Chondrocyte (in vitro differentiated cells): Measurements from ENCODE around the gene NR2F2. TPM values are rescaled to one million over a fixed set of nuclear protein-coding genes. Genes with fewer than 3 reads are reported as not detected.

Source experiments
- DNase-seq: peaks from one replicate; pipeline ENCODE4 v3.0.0; 2021; ENCODE audit warnings: mixed read lengths, low spot score
- H3K27ac Mint-ChIP-seq: one replicate; pipeline ENCODE4 v1.8.0; 2021; ENCODE audit warnings: mild to moderate bottlenecking, moderate library complexity, mixed read lengths; ENCODE audit not compliant: unreplicated experiment
- H3K27me3 Mint-ChIP-seq: 2 replicates; pipeline ENCODE4 v1.8.0; 2021; ENCODE audit warnings: low read depth, mixed read lengths
- H3K36me3 Mint-ChIP-seq: 2 replicates; pipeline ENCODE4 v1.8.0; 2021; ENCODE audit warnings: low read depth, mixed read lengths
- H3K4me1 Mint-ChIP-seq: 2 replicates; pipeline ENCODE4 v1.8.0; 2021; ENCODE audit warnings: low read depth, mild to moderate bottlenecking, mixed read lengths
- H3K4me3 Mint-ChIP-seq: one replicate; pipeline ENCODE4 v1.8.0; 2021; ENCODE audit warnings: mild to moderate bottlenecking, moderate library complexity, mixed read lengths; ENCODE audit not compliant: unreplicated experiment
- H3K9me3 Mint-ChIP-seq: 2 replicates; pipeline ENCODE4 v1.8.0; 2021; ENCODE audit warnings: low read depth, mixed read lengths
- total RNA-seq: library from RNA; stranded (reverse); gene quantifications from 3 replicates; pipeline ENCODE4 v1.2.1, GENCODE V29; 2021
- TF ChIP-seq, protein P1 (sequence below): fragments of 200-600 bp; sonication (generic); IDR thresholded peaks from 2 replicates; pipeline ENCODE4 v1.5.0; 2021; ENCODE audit warnings: antibody characterized with exemption, mild to moderate bottlenecking, moderate library complexity

The NR2F2 gene
- total RNA-seq, 1 donor from 2014 or later, result 169 TPM

GRCh38 chr15:96365781-96366525 lies 35.5 kb downstream of the NR2F2 start:
- peaks cover 11% of the 10 kb centered on the region for H3K36me3 Mint-ChIP-seq

GRCh38 chr15:96366526-96366877 lies 36.0 kb downstream of the NR2F2 start:
- no peak overlapping the region for H3K27ac Mint-ChIP-seq
- H3K4me1 Mint-ChIP-seq, result peaks cover 28% of the 10 kb centered on the region
- H3K27me3 Mint-ChIP-seq, result peaks cover 40% of the 10 kb centered on the region

More at GRCh38 chr15:96365781-96366525, 35.5 kb downstream of the NR2F2 start:
- TF ChIP-seq, protein P1, sequence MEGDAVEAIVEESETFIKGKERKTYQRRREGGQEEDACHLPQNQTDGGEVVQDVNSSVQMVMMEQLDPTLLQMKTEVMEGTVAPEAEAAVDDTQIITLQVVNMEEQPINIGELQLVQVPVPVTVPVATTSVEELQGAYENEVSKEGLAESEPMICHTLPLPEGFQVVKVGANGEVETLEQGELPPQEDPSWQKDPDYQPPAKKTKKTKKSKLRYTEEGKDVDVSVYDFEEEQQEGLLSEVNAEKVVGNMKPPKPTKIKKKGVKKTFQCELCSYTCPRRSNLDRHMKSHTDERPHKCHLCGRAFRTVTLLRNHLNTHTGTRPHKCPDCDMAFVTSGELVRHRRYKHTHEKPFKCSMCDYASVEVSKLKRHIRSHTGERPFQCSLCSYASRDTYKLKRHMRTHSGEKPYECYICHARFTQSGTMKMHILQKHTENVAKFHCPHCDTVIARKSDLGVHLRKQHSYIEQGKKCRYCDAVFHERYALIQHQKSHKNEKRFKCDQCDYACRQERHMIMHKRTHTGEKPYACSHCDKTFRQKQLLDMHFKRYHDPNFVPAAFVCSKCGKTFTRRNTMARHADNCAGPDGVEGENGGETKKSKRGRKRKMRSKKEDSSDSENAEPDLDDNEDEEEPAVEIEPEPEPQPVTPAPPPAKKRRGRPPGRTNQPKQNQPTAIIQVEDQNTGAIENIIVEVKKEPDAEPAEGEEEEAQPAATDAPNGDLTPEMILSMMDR, result no peak
- peaks cover 4% of the 10 kb centered on the region for H3K9me3 Mint-ChIP-seq
- DNase-seq, result no peak
- H3K4me3 Mint-ChIP-seq, result no peak overlapping the region
- peaks cover 31% of the 10 kb centered on the region for H3K4me1 Mint-ChIP-seq
- H3K27ac Mint-ChIP-seq, result no peak overlapping the region
- peaks cover 40% of the 10 kb centered on the region for H3K27me3 Mint-ChIP-seq

GRCh38 chr15:96367311-96368200 lies 37.1 kb downstream of the NR2F2 start:
- Mint-ChIP-seq H3K4me1 (peaks cover 27% of the 10 kb centered on the region), H3K36me3 (peaks cover 8% of the 10 kb centered on the region), H3K27ac (no peak overlapping the region), H3K27me3 (peaks cover 37% of the 10 kb centered on the region), H3K4me3 (peak overlapping the region; percentile 57), H3K9me3 (peaks cover 4% of the 10 kb centered on the region)
- no peak for DNase-seq
- TF ChIP-seq, protein P1, result no peak

More at GRCh38 chr15:96366526-96366877, 36.0 kb downstream of the NR2F2 start:
- Mint-ChIP-seq H3K9me3 (peaks cover 4% of the 10 kb centered on the region), H3K4me3 (no peak overlapping the region), H3K36me3 (peaks cover 10% of the 10 kb centered on the region)
- TF ChIP-seq, protein P1, result no peak
- no peak for DNase-seq

DNA sequence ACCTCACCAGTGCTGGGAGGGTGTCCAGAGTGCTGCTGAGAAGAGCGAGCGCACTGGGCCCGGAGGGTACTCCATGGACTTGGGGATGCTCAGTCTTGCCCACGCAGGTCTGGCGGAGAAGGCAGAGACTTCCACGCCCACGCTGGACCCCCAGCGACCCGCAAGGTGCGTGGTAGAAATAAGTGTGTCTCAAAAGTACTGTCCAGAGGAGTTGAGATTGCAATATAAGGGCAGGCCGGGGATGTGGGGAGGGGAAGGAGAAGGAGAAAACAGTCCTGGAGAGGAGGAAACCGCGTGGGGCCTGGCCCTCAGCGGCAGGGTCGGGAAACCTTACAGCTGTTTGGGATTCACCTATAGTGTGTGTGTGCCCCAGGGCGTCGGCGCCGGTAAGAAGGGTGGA lies 38.9 kb downstream of the NR2F2 start:
- peaks cover 8% of the 10 kb centered on the region for H3K36me3 Mint-ChIP-seq
- no peak for DNase-seq
- peaks cover 24% of the 10 kb centered on the region for H3K27me3 Mint-ChIP-seq
- TF ChIP-seq, protein P1, result no peak
- H3K27ac Mint-ChIP-seq, result no peak overlapping the region
- H3K4me1 Mint-ChIP-seq, result peaks cover 21% of the 10 kb centered on the region
- H3K9me3 Mint-ChIP-seq, result peaks cover 4% of the 10 kb centered on the region
- H3K4me3 Mint-ChIP-seq, result no peak overlapping the region
